Lung (tissue), 12 donors: ENCODE data around the gene CHDH. TPM values are rescaled to one million over a fixed set of nuclear protein-coding genes. Genes with fewer than 3 reads are reported as not detected.
A peak's percentile ranks its signal among the peaks of the same experiment; 100 is the strongest.

Source experiments
- ATAC-seq: fragments of 200-7000 bp; cut with Tn5 transposase; one replicate; pipeline ENCODE4 v1.9.1; 2020; ENCODE audit warnings: moderate number of reproducible peaks; ENCODE audit not compliant: insufficient read depth, low FRiP score
- DNase-seq, 3 donors: peaks; one replicate each; pipeline ENCODE4 v3.0.0-alpha.2; 2013 to 2017
- H3K27ac ChIP-seq, 2 donors: one replicate each; pipeline ENCODE4 v1.5.1; 2013; ENCODE audit warnings: mild to moderate bottlenecking in 2 of 2, moderate library complexity in 2 of 2, control low read depth in 1 of 2, inconsistent platforms in 1 of 2, low read depth in 1 of 2, low read length in 1 of 2
- H3K27me3 ChIP-seq, 3 donors: one replicate each; pipeline ENCODE4 v1.5.1; 2013; ENCODE audit warnings: low read length in 2 of 3; ENCODE audit not compliant: control insufficient read depth in 3 of 3, insufficient read depth in 3 of 3
- H3K36me3 ChIP-seq, 4 donors: one replicate each; pipeline ENCODE4 v1.5.1; 2013; ENCODE audit warnings: low read length in 4 of 4, mild to moderate bottlenecking in 1 of 4, moderate library complexity in 1 of 4; ENCODE audit not compliant: control insufficient read depth in 4 of 4, insufficient read depth in 4 of 4
- H3K4me1 ChIP-seq, 5 donors: one replicate each; pipeline ENCODE4 v1.5.1; 2013; ENCODE audit warnings: low read length in 5 of 5, mild to moderate bottlenecking in 2 of 5, moderate library complexity in 1 of 5; ENCODE audit not compliant: control insufficient read depth in 5 of 5, insufficient read depth in 5 of 5
- H3K4me3 ChIP-seq: one replicate; pipeline ENCODE4 v1.5.1; 2013; ENCODE audit warnings: mild to moderate bottlenecking, control low read depth, moderate library complexity
- H3K9ac ChIP-seq, 2 donors: one replicate each; pipeline ENCODE4 v1.5.1; 2013; ENCODE audit warnings: low read length in 2 of 2, control low read depth in 1 of 2; ENCODE audit not compliant: insufficient read depth in 1 of 2
- H3K9me3 ChIP-seq, 4 donors: one replicate each; pipeline ENCODE4 v1.5.1; 2013; ENCODE audit warnings: low read length in 3 of 4, mild to moderate bottlenecking in 1 of 4, moderate library complexity in 1 of 4; ENCODE audit not compliant: control insufficient read depth in 4 of 4, insufficient read depth in 3 of 4
- WGBS, 2 donors: extraction: QIAGEN DNeasy Blood & Tissue Kit; methylation state at CpG; one replicate each; pipeline ENCODE4 v1.1.7; 2013; 5-methylcytosine and 5-hydroxymethylcytosine counted together
- polyA plus RNA-seq, 2 donors: library from polyadenylated mRNA; stranded (reverse); fragments of 200-250 nt; gene quantifications; one replicate each; pipeline ENCODE4 v1.2.1, GENCODE V29; 2013
- total RNA-seq, 2 donors: library from RNA; depleted of rRNA in 1 of 2; stranded (reverse); fragments of >200 nt in 1 of 2; gene quantifications; one replicate each; pipeline ENCODE4 v1.2.1, GENCODE V29; 2014 to 2021
- TF ChIP-seq, protein P1 (sequence below): IDR thresholded peaks from 2 replicates; pipeline ENCODE4 v1.5.1; 2012; ENCODE audit warnings: mild to moderate bottlenecking; ENCODE audit errors: control extremely low read depth, extremely low read depth
- donor health status: control.
- donor health status: control.
- donor health status: Bipolar disorder and iron deficiency.
- donor health status: healthy.
- donor health status: DM: yes; HTN: yes; CAD: no.

The CHDH gene
- total and polyA plus RNA-seq, 4 donors: 1.5 to 10.9 (median 2.8) TPM

DNA sequence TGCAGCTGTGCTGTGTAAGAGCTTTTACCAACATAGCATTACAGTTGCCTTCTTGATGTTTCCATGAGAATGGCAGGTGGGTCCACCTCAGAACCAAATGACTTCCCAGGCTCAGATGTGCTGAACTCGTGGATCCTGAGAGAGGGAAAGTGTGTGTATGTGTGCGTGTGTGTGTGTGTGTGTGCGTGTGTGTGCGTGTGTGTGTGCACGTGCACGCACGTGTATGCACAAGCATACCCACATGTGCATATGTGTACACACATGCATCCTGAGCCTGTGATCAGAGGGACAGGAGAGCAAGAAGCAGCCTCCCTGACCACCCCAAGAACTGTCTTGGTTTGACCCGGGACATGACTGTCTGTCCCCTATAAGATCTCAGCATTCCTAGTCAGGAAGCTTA lies 48.1 kb downstream of the CHDH start:
- Histone ChIP-seq H3K4me3 (no peak overlapping the region), H3K9me3 (no peaks in the 10 kb centered on the region), H3K4me1 (peaks cover 0 to 6% (median 0%) of the 10 kb centered on the region in 5 donors), H3K9ac (no peak overlapping the region), H3K27me3 (no peaks in the 10 kb centered on the region), H3K27ac (no peak overlapping the region), H3K36me3 (peaks cover 0 to 33% (median 8%) of the 10 kb centered on the region in 4 donors)
- no peak for DNase-seq
- TF ChIP-seq, protein P1, sequence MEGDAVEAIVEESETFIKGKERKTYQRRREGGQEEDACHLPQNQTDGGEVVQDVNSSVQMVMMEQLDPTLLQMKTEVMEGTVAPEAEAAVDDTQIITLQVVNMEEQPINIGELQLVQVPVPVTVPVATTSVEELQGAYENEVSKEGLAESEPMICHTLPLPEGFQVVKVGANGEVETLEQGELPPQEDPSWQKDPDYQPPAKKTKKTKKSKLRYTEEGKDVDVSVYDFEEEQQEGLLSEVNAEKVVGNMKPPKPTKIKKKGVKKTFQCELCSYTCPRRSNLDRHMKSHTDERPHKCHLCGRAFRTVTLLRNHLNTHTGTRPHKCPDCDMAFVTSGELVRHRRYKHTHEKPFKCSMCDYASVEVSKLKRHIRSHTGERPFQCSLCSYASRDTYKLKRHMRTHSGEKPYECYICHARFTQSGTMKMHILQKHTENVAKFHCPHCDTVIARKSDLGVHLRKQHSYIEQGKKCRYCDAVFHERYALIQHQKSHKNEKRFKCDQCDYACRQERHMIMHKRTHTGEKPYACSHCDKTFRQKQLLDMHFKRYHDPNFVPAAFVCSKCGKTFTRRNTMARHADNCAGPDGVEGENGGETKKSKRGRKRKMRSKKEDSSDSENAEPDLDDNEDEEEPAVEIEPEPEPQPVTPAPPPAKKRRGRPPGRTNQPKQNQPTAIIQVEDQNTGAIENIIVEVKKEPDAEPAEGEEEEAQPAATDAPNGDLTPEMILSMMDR: no peak
- 82 to 86% methylated on average over 8 of the region's 8 CpGs for WGBS, 2 donors
- no peak for ATAC-seq

DNA sequence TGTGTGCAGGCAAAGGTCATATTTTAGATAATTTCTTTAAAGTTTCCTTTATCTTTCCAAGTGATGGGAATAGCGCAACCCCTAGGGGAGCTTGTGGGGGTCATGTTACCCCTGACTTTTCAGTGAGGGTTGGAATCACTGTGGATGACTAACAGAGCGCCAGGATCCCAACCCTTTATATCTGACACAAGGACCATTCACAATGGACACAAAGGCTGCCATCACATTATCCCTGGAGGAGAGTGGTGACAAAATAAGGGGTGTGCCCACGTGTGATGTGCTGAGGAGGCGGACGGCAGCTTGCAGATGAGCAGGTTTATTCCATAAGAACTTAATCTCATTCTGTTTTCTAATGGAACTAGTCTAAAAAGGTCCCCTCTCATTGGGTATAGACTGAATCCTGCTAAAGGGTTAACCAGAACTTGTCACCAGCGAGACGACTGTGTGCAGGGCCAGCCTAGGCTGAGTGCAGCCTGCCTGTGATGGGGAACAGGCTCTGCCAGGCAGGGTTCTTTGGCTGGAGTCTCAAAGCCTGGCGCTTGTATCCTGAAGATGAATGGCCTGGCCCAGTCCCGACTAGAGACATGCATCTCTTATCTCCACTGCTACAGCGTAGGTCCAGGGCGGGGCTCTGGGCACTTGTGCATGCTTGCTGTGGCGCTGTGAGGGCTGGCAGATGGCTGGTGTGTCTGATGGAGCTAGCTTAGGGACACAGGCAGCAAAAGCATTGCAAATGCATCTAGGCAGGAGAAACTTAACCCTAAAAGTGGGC lies 50.2 kb downstream of the CHDH start:
- Histone ChIP-seq H3K9me3 (no peaks in the 10 kb centered on the region), H3K27ac (no peak overlapping the region), H3K9ac (no peak overlapping the region), H3K4me1 (peaks cover 0 to 6% (median 0%) of the 10 kb centered on the region in 5 donors), H3K27me3 (no peaks in the 10 kb centered on the region), H3K36me3 (peaks cover 0 to 23% (median 9%) of the 10 kb centered on the region in 4 donors), H3K4me3 (no peak overlapping the region)
- ATAC-seq: no peak
- DNase-seq: peak in 2 of 3 donors; percentile 21 to 27
- TF ChIP-seq, protein P1: no peak
- WGBS, 2 donors: 52 to 70% methylated on average over 12 of the region's 12 CpGs

DNA sequence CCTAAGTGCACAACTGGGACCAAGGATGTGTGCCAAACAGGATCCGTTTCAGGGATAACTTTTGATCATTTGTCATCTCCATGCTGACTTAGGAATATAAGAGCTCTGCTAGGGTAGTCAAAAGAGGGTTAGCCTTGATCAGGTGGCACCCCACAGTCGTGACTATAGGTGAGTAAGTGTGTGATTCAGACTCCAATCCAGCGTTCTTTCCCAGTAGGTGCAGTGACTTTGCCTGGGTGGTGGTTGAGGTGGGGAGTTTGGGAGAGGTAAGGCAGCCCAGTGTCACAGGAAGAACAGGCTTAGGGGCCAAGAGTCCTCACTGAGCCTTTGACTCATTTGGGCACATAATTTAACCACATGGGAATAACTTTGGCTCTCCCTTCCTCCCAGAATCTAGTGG lies 51.0 kb downstream of the CHDH start:
- no peak for ATAC-seq
- WGBS, 2 donors: 72 to 88% methylated on average over 3 of the region's 3 CpGs
- no peaks in the 10 kb centered on the region for H3K27me3 ChIP-seq
- no peak overlapping the region for H3K27ac ChIP-seq
- TF ChIP-seq, protein P1: no peak
- no peak for DNase-seq
- H3K9ac ChIP-seq: no peak overlapping the region
- peaks cover 0 to 18% (median 6%) of the 10 kb centered on the region in 4 donors for H3K36me3 ChIP-seq
- peaks cover 0 to 6% (median 0%) of the 10 kb centered on the region in 5 donors for H3K4me1 ChIP-seq
- H3K4me3 ChIP-seq: no peak overlapping the region
- no peaks in the 10 kb centered on the region for H3K9me3 ChIP-seq
